Activated T-helper 17 cell treated with anti-CD3 and anti-CD28 coated beads, Interleukin-2, amount 50 U/mL, for 72 hours (primary cell): Measurements from ENCODE around the gene KRTAP26-1. TPM values are rescaled to one million over a fixed set of nuclear protein-coding genes. Genes with fewer than 3 reads are reported as not detected.

ENCODE experiments used
- ATAC-seq: fragments of 150-1000 bp; cut with Tn5 transposase; replicated peaks from 2 replicates; pipeline ENCODE4 v1.10.0; 2021; ENCODE audit warnings: mild to moderate bottlenecking, moderate library complexity
- H3K27ac Mint-ChIP-seq: one replicate; pipeline ENCODE4 v1.8.0; 2022; ENCODE audit warnings: mixed read lengths
- H3K27me3 Mint-ChIP-seq: one replicate; pipeline ENCODE4 v1.8.0; 2022; ENCODE audit warnings: mixed read lengths
- H3K36me3 Mint-ChIP-seq: one replicate; pipeline ENCODE4 v1.8.0; 2022; ENCODE audit warnings: low read depth, mild to moderate bottlenecking, mixed read lengths
- H3K4me1 Mint-ChIP-seq: one replicate; pipeline ENCODE4 v1.8.0; 2022; ENCODE audit warnings: mixed read lengths
- H3K4me3 Mint-ChIP-seq: one replicate; pipeline ENCODE4 v1.8.0; 2022; ENCODE audit warnings: mild to moderate bottlenecking, mixed read lengths
- H3K9me3 Mint-ChIP-seq: one replicate; pipeline ENCODE4 v1.8.0; 2022; ENCODE audit warnings: mixed read lengths
- total RNA-seq, 2 donors: library from RNA; stranded (reverse); gene quantifications; one replicate each; pipeline ENCODE4 v1.2.3, GENCODE V29; 2022

KRTAP26-1 gene
- total RNA-seq, 2 donors from 2014 or later, result not detected

DNA sequence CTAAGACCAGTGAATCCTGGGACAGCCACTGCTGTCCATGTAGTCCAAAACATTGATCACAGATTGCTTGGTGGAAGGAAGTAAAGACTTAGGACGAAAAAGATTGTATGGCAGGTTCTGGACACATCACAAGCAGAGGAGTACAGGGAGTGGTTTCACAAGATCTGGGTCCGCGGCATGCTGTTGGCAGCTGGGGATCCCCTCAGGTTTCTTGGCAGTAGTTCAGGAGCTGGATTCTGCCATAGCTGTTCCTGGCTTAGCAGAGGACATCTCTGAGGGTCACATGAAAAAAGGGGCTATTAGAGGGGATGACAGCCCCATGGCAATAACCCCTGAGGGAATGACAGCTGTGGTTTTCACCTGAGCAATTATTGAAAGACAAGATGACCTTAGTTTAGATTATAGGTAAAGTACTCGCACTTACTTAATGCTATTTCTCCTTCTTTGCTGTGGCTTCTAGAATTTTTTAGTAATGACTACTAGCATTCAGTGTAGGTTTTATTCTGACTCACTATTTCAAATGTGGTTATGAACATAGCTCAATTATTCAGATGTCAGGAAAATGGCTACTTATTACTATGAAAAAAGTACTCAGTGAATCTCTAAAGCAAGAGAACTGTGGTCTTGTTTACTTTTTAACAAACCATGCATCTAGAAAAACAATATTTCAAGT is 9.2 kb upstream of the KRTAP26-1 start:
- Mint-ChIP-seq H3K4me3 (no peak overlapping the region), H3K4me1 (no peaks in the 10 kb centered on the region), H3K9me3 (peaks cover 3% of the 10 kb centered on the region), H3K36me3 (no peaks in the 10 kb centered on the region), H3K27me3 (peaks cover 12% of the 10 kb centered on the region), H3K27ac (no peak overlapping the region)
- ATAC-seq, result no peak

DNA sequence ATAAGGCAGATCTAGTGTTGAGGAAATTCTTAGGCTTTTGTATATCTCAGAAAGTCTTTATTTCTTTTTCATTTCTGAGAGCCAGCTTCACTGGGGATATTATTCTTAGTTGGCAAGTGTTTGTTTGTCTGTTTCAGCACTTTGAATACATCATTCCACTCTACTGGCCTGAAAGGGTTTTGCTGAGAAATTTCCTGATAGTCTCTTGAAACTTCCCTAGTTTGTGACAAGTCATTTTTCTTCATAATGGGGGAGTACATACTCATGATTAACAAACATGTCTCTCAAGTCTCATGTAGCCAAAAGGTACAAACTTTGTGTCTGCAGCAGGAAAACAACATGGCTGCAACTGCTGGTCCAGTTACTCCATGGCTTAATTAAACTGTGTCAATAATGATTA is 6.3 kb upstream of the KRTAP26-1 start:
- ATAC-seq, result no peak
- Mint-ChIP-seq H3K36me3 (no peaks in the 10 kb centered on the region), H3K4me3 (no peak overlapping the region), H3K27me3 (peaks cover 12% of the 10 kb centered on the region), H3K4me1 (no peaks in the 10 kb centered on the region), H3K9me3 (peaks cover 3% of the 10 kb centered on the region), H3K27ac (no peak overlapping the region)

DNA sequence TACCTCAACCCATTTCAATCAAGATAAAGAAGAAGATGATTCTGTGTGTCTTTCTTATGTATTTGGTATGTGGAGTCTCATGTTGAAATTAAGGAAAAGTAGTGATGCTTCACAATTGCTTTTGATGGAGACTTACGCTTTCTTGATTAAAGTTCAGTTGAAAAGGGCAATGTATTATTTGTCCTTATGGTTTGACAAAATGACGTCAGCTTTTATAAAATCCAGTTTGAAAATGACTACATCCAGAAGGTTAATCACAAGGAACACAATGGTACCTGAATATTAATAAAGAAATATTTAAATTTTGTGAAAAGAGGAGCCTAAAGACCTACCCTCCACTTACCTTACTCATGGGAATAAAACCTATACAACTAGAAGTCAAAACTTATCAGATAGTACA is 4.4 kb downstream of the KRTAP26-1 start:
- ATAC-seq, result no peak
- no peaks in the 10 kb centered on the region for H3K36me3 Mint-ChIP-seq
- peaks cover 4% of the 10 kb centered on the region for H3K9me3 Mint-ChIP-seq
- H3K27me3 Mint-ChIP-seq, result peaks cover 4% of the 10 kb centered on the region
- no peak overlapping the region for H3K4me3 Mint-ChIP-seq
- H3K4me1 Mint-ChIP-seq, result no peaks in the 10 kb centered on the region
- no peak overlapping the region for H3K27ac Mint-ChIP-seq

DNA sequence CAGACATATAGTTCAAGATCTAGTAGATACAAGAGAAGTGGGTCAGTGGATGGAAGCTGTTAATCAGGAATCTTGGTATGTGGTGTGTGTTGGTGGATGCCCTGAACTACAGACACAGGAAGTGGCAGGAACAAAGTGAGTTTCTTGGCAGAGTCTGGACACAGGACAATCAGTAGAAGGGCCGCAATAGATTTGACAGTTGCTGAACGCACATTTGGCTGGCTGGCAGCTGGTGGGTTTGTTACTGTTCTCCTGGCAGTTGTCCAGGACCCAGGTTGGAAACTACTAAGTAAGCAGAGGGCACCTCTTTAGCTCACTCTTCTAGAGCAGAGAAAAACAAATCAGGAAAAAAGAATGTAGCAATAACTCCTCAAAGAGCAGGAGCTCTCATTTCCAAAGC is 13.2 kb downstream of the KRTAP26-1 start:
- Mint-ChIP-seq H3K9me3 (no peaks in the 10 kb centered on the region), H3K4me1 (no peaks in the 10 kb centered on the region), H3K36me3 (no peaks in the 10 kb centered on the region), H3K27me3 (no peaks in the 10 kb centered on the region), H3K4me3 (no peak overlapping the region), H3K27ac (no peak overlapping the region)
- ATAC-seq, result no peak

DNA sequence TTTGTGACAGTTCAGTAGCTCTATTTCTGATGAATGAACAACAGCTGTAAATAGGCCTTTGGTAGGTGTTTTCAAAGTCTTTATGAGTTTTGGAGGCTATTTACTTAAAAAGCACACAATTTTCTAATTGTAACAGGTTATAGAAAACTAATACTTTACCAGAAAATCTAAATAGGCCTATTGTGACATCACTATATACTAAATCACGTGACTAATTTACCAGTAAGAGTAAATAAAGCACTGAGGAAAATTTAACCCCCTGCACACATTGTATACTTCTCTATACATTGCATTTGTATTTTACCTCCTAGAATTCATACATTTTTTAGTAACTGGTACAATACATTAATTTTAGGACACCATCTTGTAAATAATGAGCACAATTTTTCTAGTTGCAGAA is 15.0 kb downstream of the KRTAP26-1 start:
- no peaks in the 10 kb centered on the region for H3K9me3 Mint-ChIP-seq
- no peak overlapping the region for H3K27ac Mint-ChIP-seq
- H3K4me3 Mint-ChIP-seq, result no peak overlapping the region
- no peaks in the 10 kb centered on the region for H3K27me3 Mint-ChIP-seq
- no peaks in the 10 kb centered on the region for H3K36me3 Mint-ChIP-seq
- ATAC-seq, result no peak
- no peaks in the 10 kb centered on the region for H3K4me1 Mint-ChIP-seq

DNA sequence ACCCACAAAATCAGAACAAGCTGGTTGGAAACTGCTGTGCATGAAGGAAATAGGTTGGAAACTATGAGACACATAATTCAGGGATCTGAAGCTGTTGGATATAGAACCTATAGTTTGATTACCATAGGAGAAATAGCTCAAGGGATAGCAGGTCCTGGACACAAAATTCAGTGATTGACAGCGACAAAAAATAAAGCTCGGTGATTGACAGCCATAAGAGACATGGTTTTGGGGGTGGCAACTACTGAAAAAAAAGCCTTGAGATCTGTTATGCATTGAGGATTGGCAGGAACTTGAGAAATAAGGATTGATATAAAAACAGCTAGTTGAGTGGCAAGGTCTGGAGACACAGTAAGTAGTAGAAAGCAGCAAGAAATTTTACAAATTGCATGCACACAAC is 30.9 kb downstream of the KRTAP26-1 start, which contains the start of gene KRTAP25-1:
TSS of gene KRTAP25-1 (minus strand) at position 300 of the 400 bp plus-strand sequence. CDS start at position 276, 24 bp downstream.
- Mint-ChIP-seq H3K9me3 (peaks cover 4% of the 10 kb centered on the region), H3K27ac (no peak within 1 kb of the TSS), H3K27me3 (peaks cover 10% of the 10 kb centered on the region), H3K4me1 (no peaks in the 10 kb centered on the region), H3K4me3 (no peak within 1 kb of the TSS), H3K36me3 (no peaks in the 10 kb centered on the region)
- ATAC-seq, result no peak

DNA sequence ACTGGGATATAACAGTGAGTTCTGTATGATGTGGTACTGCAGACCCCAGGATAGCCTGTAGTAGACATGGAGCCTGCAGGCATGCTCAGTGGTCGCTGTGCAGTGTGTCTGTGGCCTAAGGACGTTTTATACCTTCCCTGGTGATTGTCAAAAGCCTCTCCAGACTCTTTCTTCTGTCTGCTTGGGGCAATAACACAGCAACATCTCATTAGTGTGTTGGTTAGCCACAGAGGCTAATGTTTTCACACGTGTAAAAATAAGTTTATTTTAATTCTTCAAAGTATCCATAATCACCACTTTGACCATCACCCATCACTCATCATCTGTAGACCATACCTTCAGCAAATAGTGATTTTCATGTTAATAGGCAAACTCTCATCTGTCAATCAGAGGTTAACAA is 37.3 kb downstream of the KRTAP26-1 start, which contains the start of gene KRTAP24-1:
TSS of gene KRTAP24-1 (minus strand) at position 101 of the 400 bp plus-strand sequence. CDS start at position 83, 18 bp downstream.
- ATAC-seq, result no peak
- H3K36me3 Mint-ChIP-seq, result no peaks in the 10 kb centered on the region
- peaks cover 10% of the 10 kb centered on the region for H3K27me3 Mint-ChIP-seq
- H3K27ac Mint-ChIP-seq, result no peak within 1 kb of the TSS
- no peak within 1 kb of the TSS for H3K4me3 Mint-ChIP-seq
- H3K9me3 Mint-ChIP-seq, result peaks cover 4% of the 10 kb centered on the region
- H3K4me1 Mint-ChIP-seq, result no peaks in the 10 kb centered on the region

DNA sequence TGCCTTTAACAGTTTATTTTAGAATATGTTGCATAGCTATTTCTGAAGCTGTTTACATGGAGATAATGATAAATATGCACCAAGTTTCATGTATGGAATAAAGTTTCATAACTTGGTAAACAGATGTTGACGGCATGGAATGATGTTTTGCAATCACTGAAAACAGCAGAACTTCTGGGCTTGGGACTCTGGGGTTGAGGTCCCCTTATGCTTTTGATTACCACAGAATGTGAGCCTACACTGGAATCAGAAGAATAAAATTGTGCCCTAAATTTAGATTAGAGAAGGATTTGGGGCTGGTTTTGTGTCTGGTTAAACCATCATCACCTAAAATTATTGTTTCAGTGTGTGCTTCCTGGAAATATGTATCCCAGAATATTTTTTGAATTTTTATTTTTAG is 48.5 kb downstream of the KRTAP26-1 start:
- no peak for ATAC-seq
- no peaks in the 10 kb centered on the region for H3K36me3 Mint-ChIP-seq
- H3K27me3 Mint-ChIP-seq, result peaks cover 3% of the 10 kb centered on the region
- no peaks in the 10 kb centered on the region for H3K4me1 Mint-ChIP-seq
- H3K9me3 Mint-ChIP-seq, result no peaks in the 10 kb centered on the region
- H3K4me3 Mint-ChIP-seq, result no peak overlapping the region
- no peak overlapping the region for H3K27ac Mint-ChIP-seq

DNA sequence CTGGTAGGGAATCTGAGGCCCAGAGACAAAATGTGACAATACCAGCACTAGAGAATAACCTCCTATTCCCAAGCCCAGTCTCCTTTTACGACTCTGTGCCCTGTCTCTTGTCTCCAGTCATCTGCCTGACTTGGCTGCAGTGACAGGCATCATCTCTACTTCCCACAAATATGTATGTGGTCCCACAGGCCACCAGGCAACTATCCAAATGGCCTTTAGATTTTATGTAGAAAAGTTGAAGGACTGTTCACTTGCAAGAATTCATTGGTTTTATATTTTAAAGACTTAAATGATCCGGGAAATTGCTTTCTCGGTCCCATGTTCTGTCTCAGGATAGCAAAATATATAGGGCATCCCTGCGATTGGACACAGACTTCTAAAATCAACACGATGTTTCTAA is 49.0 kb downstream of the KRTAP26-1 start:
- H3K27me3 Mint-ChIP-seq, result peaks cover 3% of the 10 kb centered on the region
- H3K27ac Mint-ChIP-seq, result no peak overlapping the region
- H3K4me3 Mint-ChIP-seq, result no peak overlapping the region
- no peaks in the 10 kb centered on the region for H3K4me1 Mint-ChIP-seq
- no peak for ATAC-seq
- H3K36me3 Mint-ChIP-seq, result no peaks in the 10 kb centered on the region
- H3K9me3 Mint-ChIP-seq, result no peaks in the 10 kb centered on the region

DNA sequence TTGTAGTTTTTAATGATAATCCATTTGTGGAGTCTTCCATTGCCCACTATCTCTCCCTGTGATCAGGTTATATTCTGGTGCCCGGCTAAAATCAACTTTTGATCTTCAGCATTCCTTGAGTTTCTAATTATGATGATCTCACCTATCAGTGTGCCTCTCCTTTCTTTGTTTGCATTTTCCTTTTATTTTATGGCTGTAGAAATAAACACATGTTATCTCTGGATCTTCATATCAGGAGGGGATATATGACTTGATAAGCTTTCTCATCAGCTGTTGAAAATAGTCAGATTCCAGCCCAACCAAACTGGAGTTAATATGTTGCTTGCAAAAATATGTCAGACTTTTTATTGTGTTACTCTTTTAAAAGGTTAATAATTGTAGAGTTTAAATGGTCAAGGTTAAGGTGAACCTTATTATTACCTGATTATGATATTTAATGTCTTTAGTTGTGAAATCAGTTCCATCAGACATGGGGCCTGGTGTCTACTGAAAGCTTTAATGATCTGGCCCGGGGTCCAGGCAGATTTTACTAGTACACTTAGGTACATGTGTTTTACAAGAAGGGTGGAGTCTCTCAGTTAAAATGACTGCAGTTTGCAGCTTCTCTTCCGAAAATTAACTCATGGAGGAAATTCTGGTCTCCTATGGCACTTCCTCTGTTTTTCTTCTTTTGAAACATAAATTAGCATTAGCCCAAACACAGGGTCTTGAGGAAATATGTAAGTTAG is 50.1 kb downstream of the KRTAP26-1 start:
- no peak overlapping the region for H3K4me3 Mint-ChIP-seq
- no peak for ATAC-seq
- H3K27me3 Mint-ChIP-seq, result peaks cover 6% of the 10 kb centered on the region
- no peak overlapping the region for H3K27ac Mint-ChIP-seq
- H3K36me3 Mint-ChIP-seq, result no peaks in the 10 kb centered on the region
- no peaks in the 10 kb centered on the region for H3K4me1 Mint-ChIP-seq
- peaks cover 5% of the 10 kb centered on the region for H3K9me3 Mint-ChIP-seq

Other genes with a start within 250 kb of the KRTAP26-1 start
- not detected for gene CLDN17, start 153.5 kb downstream of the KRTAP26-1 start, total RNA-seq
- gene CLDN8, start 104.2 kb downstream of the KRTAP26-1 start, total RNA-seq, result not detected
- gene KRTAP24-1, start 37.4 kb downstream of the KRTAP26-1 start, total RNA-seq, result not detected
- gene KRTAP25-1, start 30.8 kb downstream of the KRTAP26-1 start, total RNA-seq, result not detected
- not detected for gene KRTAP27-1, start 17.4 kb upstream of the KRTAP26-1 start, total RNA-seq
- not detected for gene KRTAP23-1, start 28.3 kb upstream of the KRTAP26-1 start, total RNA-seq
- gene KRTAP13-2, start 52.0 kb upstream of the KRTAP26-1 start, total RNA-seq, result not detected
- gene KRTAP13-1, start 75.7 kb upstream of the KRTAP26-1 start, total RNA-seq, result not detected
- not detected for gene KRTAP13-3, start 105.6 kb upstream of the KRTAP26-1 start, total RNA-seq
- gene KRTAP13-4, start 109.9 kb upstream of the KRTAP26-1 start, total RNA-seq, result not detected
- not detected for gene KRTAP15-1, start 120.0 kb upstream of the KRTAP26-1 start, total RNA-seq
- gene KRTAP19-1, start 160.1 kb upstream of the KRTAP26-1 start, total RNA-seq, result not detected
- not detected for gene KRTAP19-2, start 167.1 kb upstream of the KRTAP26-1 start, total RNA-seq
- not detected for gene KRTAP19-3, start 171.7 kb upstream of the KRTAP26-1 start, total RNA-seq
- gene KRTAP19-4, start 176.8 kb upstream of the KRTAP26-1 start, total RNA-seq, result not detected
- gene KRTAP19-5, start 181.8 kb upstream of the KRTAP26-1 start, total RNA-seq, result not detected
- gene KRTAP19-6, start 221.5 kb upstream of the KRTAP26-1 start, total RNA-seq, result not detected
- not detected for gene KRTAP19-7, start 241.0 kb upstream of the KRTAP26-1 start, total RNA-seq